Measurements from ENCODE around the gene NEK8. TPM values are rescaled to one million over a fixed set of nuclear protein-coding genes. Genes with fewer than 3 reads are reported as not detected.
"Not testable (repeated sequence)": the region's sequence is repeated elsewhere in the genome, so short reads cannot be mapped to it uniquely, and the experiment has no call there.

The NEK8 gene
- total RNA-seq, 1 experiment from 2014 or later, result 8.6 TPM

GRCh38 chr17:28720247-28720996, 8.2 kb upstream of the NEK8 start:
- DNase-seq (ENCODE audit: unreplicated experiment), result no peak
- TSS peak; percentile 79 for BruUV-seq (replicated peaks)
- no peak for TF ChIP-seq CTCF (IDR thresholded peaks at IDR 0.05; ENCODE audit: unreplicated experiment)
- Mint-ChIP-seq H3K27ac (ENCODE audit: low read depth, unreplicated experiment) (peak overlapping the region; percentile 97), H3K4me1 (ENCODE audit: insufficient read depth, unreplicated experiment) (peaks cover 32% of the 10 kb centered on the region), H3K36me3 (ENCODE audit: insufficient read depth, unreplicated experiment) (peaks cover 65% of the 10 kb centered on the region), H3K27me3 (ENCODE audit: insufficient read depth, unreplicated experiment) (no peaks in the 10 kb centered on the region), H3K4me3 (ENCODE audit: unreplicated experiment) (peak overlapping the region; percentile 91), H3K9me3 (ENCODE audit: unreplicated experiment) (no peaks in the 10 kb centered on the region)
- ChIA-PET CTCF (interaction anchor here (0.7 to 9.2 kb wide), 7 partner anchors 21 to 86 kb away, joined by 3 to 365 read pairs (median 4); partner anchors contain the start of gene TRAF4), POLR2A (interaction anchor here (0.6 to 18.0 kb wide), 29 partner anchors 8 to 673 kb away, joined by 3 to 1135 read pairs (median 7); partner anchors contain the start of genes BLTP2, FAM222B, FLOT2 and NEK8)
- intact Hi-C loops (cut with micrococcal nuclease), result no loop called here

GRCh38 chr17:28720997-28721329, 7.6 kb upstream of the NEK8 start:
- ChIA-PET CTCF (interaction anchor here (0.6 to 9.2 kb wide), 6 partner anchors 22 to 231 kb away, joined by 3 to 365 read pairs (median 4); partner anchors contain the start of gene TRAF4), POLR2A (interaction anchor here (0.6 to 18.0 kb wide), 14 partner anchors 10 to 672 kb away, joined by 3 to 1135 read pairs (median 12); partner anchors contain the start of genes BLTP2, FLOT2, PHF12 and PIGS)
- Mint-ChIP-seq H3K4me1 (ENCODE audit: insufficient read depth, unreplicated experiment) (peaks cover 26% of the 10 kb centered on the region), H3K27ac (ENCODE audit: low read depth, unreplicated experiment) (peak overlapping the region; percentile 97), H3K36me3 (ENCODE audit: insufficient read depth, unreplicated experiment) (peaks cover 69% of the 10 kb centered on the region), H3K4me3 (ENCODE audit: unreplicated experiment) (peak overlapping the region; percentile 91)
- intact Hi-C loops (cut with micrococcal nuclease); BruUV-seq (replicated peaks); H3K9me3 Mint-ChIP-seq (ENCODE audit: unreplicated experiment); H3K27me3 Mint-ChIP-seq (ENCODE audit: insufficient read depth, unreplicated experiment); DNase-seq (ENCODE audit: unreplicated experiment): not testable (repeated sequence)

GRCh38 chr17:28722417-28723158, 6.0 kb upstream of the NEK8 start:
- BruUV-seq (replicated peaks), result no TSS peak
- peaks cover 81% of the 10 kb centered on the region for H3K36me3 Mint-ChIP-seq (ENCODE audit: insufficient read depth, unreplicated experiment)
- no peak for TF ChIP-seq CTCF (IDR thresholded peaks at IDR 0.05; ENCODE audit: unreplicated experiment)
- no peak for DNase-seq (ENCODE audit: unreplicated experiment)
- peak overlapping the region; percentile 91 for H3K4me3 Mint-ChIP-seq (ENCODE audit: unreplicated experiment)
- H3K4me1 Mint-ChIP-seq (ENCODE audit: insufficient read depth, unreplicated experiment), result peaks cover 30% of the 10 kb centered on the region
- no peaks in the 10 kb centered on the region for H3K9me3 Mint-ChIP-seq (ENCODE audit: unreplicated experiment)
- H3K27ac Mint-ChIP-seq (ENCODE audit: low read depth, unreplicated experiment), result no peak overlapping the region
- ChIA-PET POLR2A (interaction anchor here (0.7 to 18.0 kb wide), 10 partner anchors 24 to 228 kb away, joined by 3 to 1135 read pairs (median 14); partner anchors contain the start of genes BLTP2, PHF12, SDF2 and SUPT6H), CTCF (interaction anchor here (0.6 to 9.2 kb wide), 3 partner anchors 25 to 1389 kb away, joined by 3 to 365 read pairs (median 4); partner anchors contain the start of gene TRAF4)
- H3K27me3 Mint-ChIP-seq (ENCODE audit: insufficient read depth, unreplicated experiment), result no peaks in the 10 kb centered on the region
- intact Hi-C loops (cut with micrococcal nuclease), result no loop called here

- ChIA-PET POLR2A (interaction anchor here (0.7 to 18.0 kb wide), 8 partner anchors 24 to 227 kb away, joined by 3 to 1135 read pairs (median 14); partner anchors contain the start of genes BLTP2, DHRS13, PHF12 and SDF2), CTCF (interaction anchor here (0.6 to 9.2 kb wide), 2 partner anchors 24 to 156 kb away, joined by 3 to 365 read pairs; partner anchors contain the start of gene TRAF4)
- H3K9me3 Mint-ChIP-seq (ENCODE audit: unreplicated experiment), result no peaks in the 10 kb centered on the region
- H3K4me1 Mint-ChIP-seq (ENCODE audit: insufficient read depth, unreplicated experiment), result peaks cover 31% of the 10 kb centered on the region
- no peaks in the 10 kb centered on the region for H3K27me3 Mint-ChIP-seq (ENCODE audit: insufficient read depth, unreplicated experiment)
- H3K27ac Mint-ChIP-seq (ENCODE audit: low read depth, unreplicated experiment), result no peak overlapping the region
- H3K4me3 Mint-ChIP-seq (ENCODE audit: unreplicated experiment), result peak overlapping the region; percentile 91
- peaks cover 81% of the 10 kb centered on the region for H3K36me3 Mint-ChIP-seq (ENCODE audit: insufficient read depth, unreplicated experiment)
- BruUV-seq (replicated peaks), result no TSS peak
- no peak for DNase-seq (ENCODE audit: unreplicated experiment)
- intact Hi-C loops (cut with micrococcal nuclease), result no loop called here
- no peak for TF ChIP-seq CTCF (IDR thresholded peaks at IDR 0.05; ENCODE audit: unreplicated experiment)
Measured at GRCh38 chr17:28723159-28723835, 5.3 kb upstream of the NEK8 start.

GRCh38 chr17:28723836-28724499, 4.6 kb upstream of the NEK8 start:
- H3K27me3 Mint-ChIP-seq (ENCODE audit: insufficient read depth, unreplicated experiment); BruUV-seq (replicated peaks); intact Hi-C loops (cut with micrococcal nuclease); DNase-seq (ENCODE audit: unreplicated experiment); H3K9me3 Mint-ChIP-seq (ENCODE audit: unreplicated experiment): not testable (repeated sequence)
- H3K27ac Mint-ChIP-seq (ENCODE audit: low read depth, unreplicated experiment), result peak overlapping the region; percentile 87
- peaks cover 77% of the 10 kb centered on the region for H3K36me3 Mint-ChIP-seq (ENCODE audit: insufficient read depth, unreplicated experiment)
- peaks cover 26% of the 10 kb centered on the region for H3K4me1 Mint-ChIP-seq (ENCODE audit: insufficient read depth, unreplicated experiment)
- ChIA-PET CTCF (interaction anchor here (0.6 to 9.2 kb wide), 2 partner anchors 24 to 157 kb away, joined by 3 to 365 read pairs; partner anchors contain the start of gene TRAF4), POLR2A (interaction anchor here (0.6 to 18.0 kb wide), 12 partner anchors 13 to 227 kb away, joined by 3 to 1135 read pairs (median 9); partner anchors contain the start of genes BLTP2, DHRS13, FLOT2 and PHF12)
- peak overlapping the region; percentile 91 for H3K4me3 Mint-ChIP-seq (ENCODE audit: unreplicated experiment)

Data from MCF 10A (cell line).